Prostate gland (tissue), 2 donors: ENCODE measurements around the gene HSH2D. TPM values are rescaled to one million over a fixed set of nuclear protein-coding genes. Genes with fewer than 3 reads are reported as not detected.

Experiments
- DNase-seq: peaks from one replicate; pipeline ENCODE4 v3.0.0-alpha.2; 2019; ENCODE audit warnings: low spot score
- H3K27ac ChIP-seq, 2 donors: fragments of 200-600 bp; sonication (generic); 2 replicates each; pipeline ENCODE4 v1.5.1; 2017 to 2019
- H3K27me3 ChIP-seq: fragments of 200-600 bp; sonication (generic); replicated peaks from 2 replicates; pipeline ENCODE4 v1.5.1; 2019; ENCODE audit not compliant: insufficient read depth
- H3K36me3 ChIP-seq, 2 donors: fragments of 200-600 bp; sonication (generic); 1 replicate in 1 of 2; 2 replicates in 1 of 2; pipeline versions ENCODE4 v1.5.1 to v1.8.1; 2017 to 2019
- H3K4me1 ChIP-seq: fragments of 200-600 bp; sonication (generic); replicated peaks from 2 replicates; pipeline ENCODE4 v1.5.1; 2019
- H3K4me3 ChIP-seq, 2 donors: fragments of 200-600 bp; sonication (generic); 2 replicates each; pipeline ENCODE4 v1.5.1; 2017 to 2019
- H3K9me3 ChIP-seq: fragments of 200-600 bp; sonication (generic); 2 replicates; pipeline ENCODE4 v1.5.1; 2017
- CTCF ChIP-seq, 4 experiments: fragments of 200-600 bp in 2 of 4; fragments of 450-650 bp in 2 of 4; sonication (generic) in 2 of 4; IDR thresholded peaks; 1 replicate in 3 of 4; 2 replicates in 1 of 4; pipeline ENCODE4 v1.5.1; 2016 to 2019; ENCODE audit warnings: antibody characterized with exemption in 4 of 4, mild to moderate bottlenecking in 2 of 4, moderate library complexity in 2 of 4
- POLR2A ChIP-seq: fragments of 450-650 bp; IDR thresholded peaks from one replicate; pipeline ENCODE4 v1.6.1; 2016; ENCODE audit warnings: antibody characterized with exemption, mild to moderate bottlenecking
- POLR2AphosphoS5 ChIP-seq: sonication (generic); formaldehyde crosslinking; IDR thresholded peaks from one replicate; pipeline ENCODE4 v1.6.1; 2017; ENCODE audit warnings: antibody characterized with exemption
- WGBS: methylation state at CpG from one replicate; pipeline ENCODE4 v1.1.5; 2018; 5-methylcytosine and 5-hydroxymethylcytosine counted together
- intact Hi-C: fragments of 100-400 bp; cut with DNase I; formaldehyde crosslinking; loops from one replicate; pipeline ENCODE4 v1.14.2; 2022
- total RNA-seq, 2 donors: library from RNA; depleted of rRNA; stranded (reverse); fragments of >200 nt; gene quantifications; one replicate each; pipeline ENCODE4 v1.1.0, GENCODE V29; 2016

HSH2D gene
- total RNA-seq, 2 donors from 2014 or later: 12.6 to 13.5 TPM

GRCh38 chr19:16106121-16106520 is 37.4 kb upstream of the HSH2D start:
- intact Hi-C loops: no loop called here
- no peak for DNase-seq
- no peak for TF ChIP-seq POLR2AphosphoS5
- TF ChIP-seq CTCF (IDR thresholded peaks at IDR 0.05): no peak
- no peak for TF ChIP-seq POLR2A
- peaks cover 0 to 17% of the 10 kb centered on the region in 2 donors for H3K36me3 ChIP-seq
- no peaks in the 10 kb centered on the region for H3K9me3 ChIP-seq
- no peak overlapping the region for H3K4me3 ChIP-seq
- no peaks in the 10 kb centered on the region for H3K4me1 ChIP-seq
- no peaks in the 10 kb centered on the region for H3K27me3 ChIP-seq
- peak overlapping the region in 1 of 2 donors; percentile 18 for H3K27ac ChIP-seq
- WGBS: 9% methylated on average over 3 of the region's 3 CpGs

- no peaks in the 10 kb centered on the region for H3K36me3 ChIP-seq
- peak within 1 kb of the TSS; percentile 93 to 98 for H3K27ac ChIP-seq
- WGBS: 1% methylated on average over 81 of the region's 81 CpGs
- peak; percentile 99 for DNase-seq
- peaks cover 5% of the 10 kb centered on the region for H3K4me1 ChIP-seq
- intact Hi-C loops: loop anchor here (2.0 to 5.0 kb wide), 3 partner anchors 34 to 71 kb away; partner anchors contain the start of gene TPM4
- H3K4me3 ChIP-seq: peak within 1 kb of the TSS; percentile 97
- H3K27me3 ChIP-seq: no peaks in the 10 kb centered on the region
- H3K9me3 ChIP-seq: no peaks in the 10 kb centered on the region
- TF ChIP-seq POLR2AphosphoS5 (peak; percentile 97), POLR2A (peak; percentile 7), CTCF (IDR thresholded peaks at IDR 0.05) (peak; percentile 92 to 100 (median 99))
Measured at GRCh38 chr19:16111160-16111908, 32.2 kb upstream of the HSH2D start, which contains the start of gene RAB8A. RAB8A (plus strand) TSS chr19:16111889; CDS start chr19:16111902, 13 bp downstream.

GRCh38 chr19:16111909-16112752 is 31.4 kb upstream of the HSH2D start:
- intact Hi-C loops: loop anchor here (2.0 to 5.0 kb wide), 3 partner anchors 35 to 71 kb away; partner anchors contain the start of gene TPM4
- Histone ChIP-seq H3K36me3 (no peaks in the 10 kb centered on the region), H3K4me1 (peaks cover 5% of the 10 kb centered on the region), H3K9me3 (no peaks in the 10 kb centered on the region), H3K27me3 (no peaks in the 10 kb centered on the region), H3K4me3 (peak overlapping the region; percentile 97), H3K27ac (peak overlapping the region; percentile 93 to 98)
- no peak for DNase-seq
- TF ChIP-seq POLR2A (peak; percentile 81), POLR2AphosphoS5 (no peak)
- 2% methylated on average over 36 of the region's 37 CpGs for WGBS

GRCh38 chr19:16112778-16113177 is 30.7 kb upstream of the HSH2D start:
- TF ChIP-seq CTCF (IDR thresholded peaks at IDR 0.05) (no peak), POLR2A (no peak), POLR2AphosphoS5 (no peak)
- H3K4me3 ChIP-seq: peak overlapping the region in 1 of 2 donors; percentile 97
- no peaks in the 10 kb centered on the region for H3K27me3 ChIP-seq
- H3K4me1 ChIP-seq: peaks cover 5% of the 10 kb centered on the region
- peak overlapping the region in 1 of 2 donors; percentile 93 for H3K27ac ChIP-seq
- WGBS: 24% methylated on average over 2 of the region's 2 CpGs
- no peaks in the 10 kb centered on the region for H3K9me3 ChIP-seq
- no peak for DNase-seq
- no peaks in the 10 kb centered on the region for H3K36me3 ChIP-seq
- intact Hi-C loops: loop anchor here (5.0 kb wide), 2 partner anchors 35 to 70 kb away; partner anchors contain the start of gene TPM4

- H3K36me3 ChIP-seq: peaks cover 0 to 8% of the 10 kb centered on the region in 2 donors
- H3K27ac ChIP-seq: no peak overlapping the region
- H3K4me3 ChIP-seq: no peak overlapping the region
- no peaks in the 10 kb centered on the region for H3K9me3 ChIP-seq
- H3K27me3 ChIP-seq: no peaks in the 10 kb centered on the region
- no peak for TF ChIP-seq POLR2A
- no peak for TF ChIP-seq POLR2AphosphoS5
- TF ChIP-seq CTCF (IDR thresholded peaks at IDR 0.05): no peak
- DNase-seq: no peak
- WGBS: 85% methylated on average over 3 of the region's 3 CpGs
- intact Hi-C loops: loop anchor here (5.0 kb wide), 2 partner anchors 36 to 69 kb away; partner anchors contain the start of gene TPM4
- peaks cover 5% of the 10 kb centered on the region for H3K4me1 ChIP-seq
Measured at GRCh38 chr19:16113727-16114126, 29.8 kb upstream of the HSH2D start.
